HG03442 (cell line): ENCODE measurements around the gene TEX2.
"Not testable (repeated sequence)": the region's sequence is repeated elsewhere in the genome, so short reads cannot be mapped to it uniquely, and the experiment has no call there.

Experiments used
- ATAC-seq: cut with Tn5 transposase; IDR thresholded peaks from one replicate; pipeline ENCODE4 v1.9.1; 2021; ENCODE audit warnings: mild to moderate bottlenecking, moderate library complexity; ENCODE audit not compliant: unreplicated experiment

Gene TEX2

DNA sequence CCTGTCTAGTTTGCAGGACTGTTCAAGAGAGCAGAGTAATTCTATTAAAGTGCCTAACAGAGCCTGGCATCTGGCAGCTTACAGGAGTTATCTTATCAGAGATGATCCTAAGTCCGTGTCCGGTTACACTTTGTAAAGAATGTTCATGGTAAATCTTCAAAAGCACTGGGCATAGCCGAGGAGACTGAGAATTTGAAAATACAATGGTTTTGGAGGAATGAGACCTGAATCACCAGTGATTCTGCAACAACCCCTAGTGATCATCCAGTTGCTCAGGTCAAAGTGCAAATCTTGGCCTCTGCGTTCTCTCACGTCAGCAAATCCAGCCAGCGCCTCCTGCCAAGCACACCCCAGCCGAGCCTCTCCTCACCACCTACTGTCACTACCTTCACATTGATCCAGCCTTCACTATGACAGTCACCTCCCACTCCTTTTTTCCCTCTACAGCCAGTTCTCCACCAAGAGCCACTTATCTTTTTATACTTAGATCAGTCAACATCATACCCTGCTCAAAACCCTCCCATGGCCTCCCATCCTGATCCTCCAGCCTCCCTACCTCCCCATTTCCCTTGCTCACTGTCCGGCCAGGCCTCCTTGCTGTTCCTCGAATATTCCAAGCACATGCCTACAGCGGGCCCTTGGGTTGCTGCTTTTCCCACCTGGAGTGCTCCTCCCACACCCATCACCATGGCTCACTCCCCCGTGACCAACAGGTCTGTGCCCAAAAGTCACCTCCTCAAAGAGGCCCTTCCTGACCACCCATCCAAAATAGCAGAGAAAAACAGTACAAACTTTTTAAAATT lies 75.8 kb downstream of the TEX2 start:
- no peak for ATAC-seq

DNA sequence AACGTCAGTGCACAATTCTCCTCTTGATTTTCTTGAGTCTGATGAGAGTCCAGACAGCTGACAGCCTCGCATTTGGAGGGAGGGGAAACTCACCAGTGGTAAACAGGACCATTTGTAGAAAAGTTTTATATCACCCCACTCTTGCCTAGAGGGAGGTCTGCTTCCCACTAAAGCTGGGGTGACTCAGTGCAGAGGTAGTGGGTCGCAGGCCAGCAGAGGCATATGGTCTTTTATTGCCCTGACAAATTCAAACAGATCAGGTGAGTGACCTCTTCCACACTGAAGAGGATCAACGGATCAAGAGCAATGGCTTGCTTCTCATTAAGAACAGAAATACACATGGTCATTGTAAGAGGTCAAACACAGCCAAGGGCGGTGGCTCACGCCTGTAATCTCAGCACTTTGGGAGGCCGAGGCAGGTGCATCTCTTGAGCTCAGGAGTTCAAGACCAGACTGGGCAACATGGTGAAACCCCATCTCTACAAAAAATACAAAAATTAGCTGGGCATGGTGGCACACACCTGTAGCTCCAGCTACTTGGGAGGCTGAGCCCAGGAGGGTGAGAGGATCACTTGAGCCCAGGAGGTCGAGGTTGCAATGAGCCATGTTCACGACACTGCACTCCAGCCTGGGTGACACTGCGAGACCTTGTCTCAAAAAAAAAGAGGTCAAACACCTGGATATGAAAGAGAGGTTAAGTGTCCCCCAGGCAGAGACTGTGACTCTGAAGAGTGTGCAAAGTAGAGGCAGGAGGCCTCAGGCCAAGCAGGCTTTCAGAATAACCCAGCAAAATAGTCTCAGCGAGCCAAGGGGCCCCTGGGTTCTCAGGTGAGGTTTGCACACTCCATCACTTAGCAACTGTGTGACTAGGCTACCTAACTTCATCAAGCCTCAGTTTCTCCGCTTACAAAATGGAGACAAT lies 76.6 kb downstream of the TEX2 start:
- ATAC-seq: no peak

DNA sequence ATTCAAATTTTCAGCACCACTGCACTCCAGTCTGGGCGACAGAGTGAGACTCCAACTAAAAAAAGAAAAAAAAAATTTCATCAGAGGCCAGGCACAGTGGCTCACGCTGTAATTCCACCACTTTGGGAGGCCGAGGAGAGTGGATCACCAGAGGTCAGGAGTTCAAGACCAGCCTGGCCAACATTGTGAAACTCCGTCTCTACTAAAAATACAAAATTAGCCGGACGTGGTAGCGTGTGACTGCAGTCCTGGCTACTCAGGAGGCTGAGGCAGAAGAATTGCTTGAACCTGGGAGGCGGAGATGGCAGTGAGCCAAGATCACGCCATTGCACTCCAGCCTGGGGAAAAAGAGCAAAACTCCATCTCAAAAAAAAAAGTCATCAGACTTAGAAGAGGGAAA lies 77.5 kb downstream of the TEX2 start:
- not testable (repeated sequence) for ATAC-seq

DNA sequence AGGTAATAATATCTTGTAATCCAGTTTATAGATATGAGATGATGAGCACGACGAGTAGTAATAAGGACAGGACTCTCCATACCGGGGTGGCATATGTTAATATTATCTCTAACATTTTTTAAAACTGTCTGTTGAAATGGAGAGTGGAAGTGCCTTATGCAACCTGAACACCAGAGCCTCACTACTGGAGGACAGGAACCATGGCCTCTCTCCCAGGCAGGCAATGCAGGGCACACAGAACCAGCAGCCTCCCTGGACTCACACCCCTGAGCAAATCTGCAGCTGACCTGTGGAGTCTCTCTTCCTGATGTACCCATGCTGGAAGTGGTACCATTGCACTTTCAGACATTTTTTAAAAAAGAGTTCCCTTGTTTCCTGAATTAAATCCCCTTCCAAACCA lies 78.0 kb downstream of the TEX2 start:
- no peak for ATAC-seq

DNA sequence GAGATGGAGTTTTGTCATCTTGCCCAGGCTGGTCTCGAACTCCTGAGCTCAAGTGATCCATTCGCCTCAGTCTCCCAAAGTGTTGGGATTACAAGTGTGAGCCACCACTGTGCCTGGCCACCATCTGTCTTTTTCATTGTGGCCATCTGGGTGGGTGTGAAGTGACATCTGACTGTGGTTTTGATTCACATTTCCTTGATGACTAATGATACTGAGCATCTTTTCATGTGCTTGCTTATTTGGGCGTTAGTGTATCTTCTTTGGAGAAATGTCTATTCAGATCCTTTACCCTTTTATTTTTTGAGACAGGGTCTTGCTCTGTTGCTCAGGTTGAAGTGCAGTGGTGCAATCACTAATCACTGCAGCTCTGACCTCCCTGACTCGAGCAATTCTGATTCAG lies 79.2 kb downstream of the TEX2 start:
- ATAC-seq: no peak

DNA sequence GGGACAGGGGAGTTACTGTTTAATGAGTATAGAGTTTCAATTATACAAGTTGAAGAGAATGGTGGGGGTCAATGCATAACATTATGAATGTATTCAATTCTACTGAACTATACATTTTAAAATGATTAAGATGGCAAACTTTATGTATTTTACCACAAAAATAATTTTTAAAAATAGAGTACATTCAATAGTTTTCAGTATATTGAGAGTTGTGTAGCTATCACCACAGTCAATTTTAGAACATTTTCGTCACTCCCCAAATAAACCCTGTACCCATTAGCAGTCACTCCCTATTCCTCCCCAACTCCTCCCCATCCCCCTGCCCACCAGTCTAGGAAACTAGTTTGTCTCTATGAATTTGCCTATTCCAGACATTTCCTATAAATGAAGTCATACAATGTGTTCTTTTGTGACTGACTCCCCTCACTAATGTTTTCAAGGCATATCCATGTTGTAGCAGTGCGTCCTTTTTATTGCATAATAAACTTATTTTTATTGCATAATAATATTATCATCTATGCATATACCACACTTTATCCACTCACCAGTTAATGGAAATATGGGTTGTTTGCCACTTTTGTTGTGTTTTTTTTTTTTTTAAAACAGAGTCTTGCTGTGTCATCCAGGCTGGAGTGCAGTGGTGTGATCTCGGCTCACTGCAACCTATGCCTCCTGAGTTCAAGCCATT lies 80.6 kb downstream of the TEX2 start:
- no peak for ATAC-seq

DNA sequence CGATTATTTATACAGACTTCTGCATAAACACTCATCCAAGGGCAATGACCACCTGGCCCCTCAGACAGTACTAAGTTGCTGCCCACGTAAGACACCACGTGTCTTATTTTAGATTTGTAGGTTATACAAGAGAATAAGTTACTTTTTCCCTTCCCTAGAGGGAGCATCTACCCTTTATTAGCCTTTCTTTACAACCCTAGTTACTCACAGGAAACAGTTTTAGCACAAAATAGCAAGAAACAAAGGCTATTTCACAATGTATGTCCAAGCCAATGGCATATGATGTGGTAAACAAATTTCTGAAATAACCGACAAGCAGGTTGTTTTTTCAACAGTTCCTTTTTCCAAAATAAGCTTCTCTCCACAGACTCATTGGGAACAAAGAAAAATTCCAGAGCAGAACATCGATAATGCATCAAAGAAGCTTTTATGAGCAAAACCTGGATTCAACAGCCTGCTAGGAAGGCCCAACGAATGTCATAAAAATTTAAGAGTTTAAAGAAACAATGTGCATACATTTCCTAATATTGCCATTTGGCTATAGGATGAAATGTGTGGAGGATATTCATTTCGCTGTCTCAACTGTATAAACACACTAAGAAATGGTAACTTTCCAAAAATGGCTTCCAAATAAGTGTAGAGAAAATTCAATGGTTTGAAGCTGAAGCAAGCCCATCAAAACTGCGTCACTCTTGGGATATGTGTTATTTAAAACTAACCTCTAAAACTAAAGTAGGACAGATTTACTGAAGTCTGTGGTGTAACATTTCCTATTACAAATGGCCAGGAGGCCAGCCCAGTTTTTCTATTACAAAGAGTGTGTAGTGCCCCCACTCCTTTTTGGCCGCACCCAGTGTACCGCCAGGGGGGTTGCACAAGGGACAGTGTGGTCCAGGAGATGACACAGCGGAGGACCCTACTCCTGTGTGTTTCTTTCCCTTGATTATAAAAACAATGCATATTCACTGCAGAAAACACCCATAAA lies 82.7 kb downstream of the TEX2 start:
- no peak for ATAC-seq

DNA sequence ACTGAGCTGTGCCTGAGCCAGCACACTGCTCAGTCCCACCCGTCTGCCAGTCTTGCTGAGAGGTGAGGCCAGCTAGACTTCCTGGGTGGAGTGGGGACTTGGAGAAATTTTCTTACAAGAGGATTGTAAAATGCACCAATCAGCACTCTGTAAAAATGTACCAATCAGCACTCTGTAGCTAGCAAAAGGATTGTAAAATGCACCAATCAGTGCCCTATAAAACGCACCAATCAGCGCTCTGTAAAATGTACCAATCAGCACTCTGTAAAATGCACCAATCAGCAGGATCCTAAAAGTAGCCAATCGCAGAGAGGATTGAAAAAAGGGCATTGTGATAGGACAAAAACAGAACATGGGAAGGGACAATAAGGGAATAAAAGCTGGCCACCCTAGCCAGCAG lies 84.0 kb downstream of the TEX2 start:
- ATAC-seq: not testable (repeated sequence)

DNA sequence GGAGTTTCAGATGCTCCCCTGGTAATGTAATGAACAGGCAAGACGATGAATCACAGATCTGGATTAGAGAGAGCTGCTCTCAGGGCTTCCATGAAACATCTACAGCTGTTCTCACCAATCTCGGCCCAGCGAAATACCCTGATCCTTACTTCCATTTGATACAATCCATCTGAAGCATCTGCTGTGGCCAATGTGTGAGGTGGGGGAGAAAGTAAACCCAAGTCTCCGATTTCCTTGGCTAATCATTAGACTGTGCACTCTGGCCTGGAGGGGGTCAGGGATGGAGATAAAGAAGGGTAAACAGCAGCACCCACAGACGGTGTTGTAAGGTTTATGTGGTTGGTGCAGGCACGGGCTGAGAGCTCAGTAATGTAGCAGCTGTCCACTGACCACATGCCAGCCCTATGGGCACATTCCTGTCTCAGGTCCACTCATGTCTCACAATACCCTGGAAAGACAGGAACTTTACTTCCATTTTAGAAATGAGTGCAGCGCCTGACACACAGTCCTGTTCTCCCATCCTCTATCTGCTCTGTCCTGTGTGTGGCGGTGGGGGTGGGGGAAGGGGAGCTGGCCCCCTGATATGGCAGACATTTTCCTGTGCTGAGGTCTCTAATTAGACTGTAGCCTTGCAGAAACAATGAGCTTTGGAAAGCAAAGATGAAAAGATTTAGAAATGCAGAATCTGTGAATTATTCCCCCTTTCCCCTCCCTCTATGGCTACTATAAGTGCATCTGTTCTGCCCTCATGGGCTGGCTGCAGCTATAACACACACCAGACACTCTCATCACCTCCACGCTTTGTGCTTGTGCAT lies 84.8 kb downstream of the TEX2 start:
- no peak for ATAC-seq

DNA sequence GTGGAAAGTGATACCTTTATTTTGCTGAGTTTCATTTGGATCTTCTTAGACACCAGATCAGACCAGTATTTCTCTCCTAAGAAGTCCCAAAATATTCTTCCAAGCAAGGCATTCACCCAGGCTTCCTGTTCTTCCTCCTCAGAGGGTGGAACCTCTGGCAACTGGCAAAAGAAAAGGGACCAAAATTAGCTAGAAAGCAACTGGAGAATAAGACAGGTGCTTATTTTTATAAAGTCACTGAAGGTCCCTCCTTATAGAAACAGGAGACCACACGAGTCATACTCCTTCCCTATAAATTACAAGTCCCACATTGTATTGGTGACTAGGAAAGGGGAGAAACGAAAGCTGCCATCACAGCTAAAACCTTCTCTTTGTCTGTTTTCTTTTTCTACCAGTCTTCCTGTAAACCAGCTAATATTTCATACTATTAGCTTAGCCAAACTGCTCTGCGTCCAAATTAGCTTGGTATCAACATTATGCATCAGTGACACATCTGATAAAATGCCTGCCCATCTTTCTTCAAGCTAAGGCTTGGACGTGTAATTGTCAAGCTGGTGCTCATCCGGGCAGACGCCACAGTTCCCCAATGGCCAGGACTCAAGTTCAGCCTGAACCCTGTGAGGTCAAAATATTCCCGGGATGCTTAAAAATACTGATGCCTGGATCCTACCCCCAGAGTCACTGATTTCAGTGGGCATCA lies 85.6 kb downstream of the TEX2 start:
- ATAC-seq: no peak

DNA sequence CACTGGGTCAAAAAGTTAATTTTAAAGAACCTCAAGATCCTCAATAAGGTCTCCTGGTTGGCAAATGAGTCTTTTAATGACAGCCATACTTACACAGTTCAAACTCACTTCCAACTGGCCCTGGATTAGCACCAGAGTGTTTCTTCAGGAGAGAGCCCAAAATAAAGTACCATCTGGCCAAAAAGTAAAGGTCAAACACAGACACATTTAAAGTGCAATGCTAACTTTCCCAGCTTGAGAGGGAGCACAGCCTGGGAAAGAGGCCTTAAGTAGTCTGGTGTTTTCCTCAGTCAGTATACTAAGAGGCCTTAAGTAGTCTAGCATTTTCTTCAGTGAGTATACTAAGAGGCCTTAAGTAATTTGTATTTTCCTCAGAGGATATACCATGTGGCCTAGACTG lies 86.5 kb downstream of the TEX2 start:
- no peak for ATAC-seq

DNA sequence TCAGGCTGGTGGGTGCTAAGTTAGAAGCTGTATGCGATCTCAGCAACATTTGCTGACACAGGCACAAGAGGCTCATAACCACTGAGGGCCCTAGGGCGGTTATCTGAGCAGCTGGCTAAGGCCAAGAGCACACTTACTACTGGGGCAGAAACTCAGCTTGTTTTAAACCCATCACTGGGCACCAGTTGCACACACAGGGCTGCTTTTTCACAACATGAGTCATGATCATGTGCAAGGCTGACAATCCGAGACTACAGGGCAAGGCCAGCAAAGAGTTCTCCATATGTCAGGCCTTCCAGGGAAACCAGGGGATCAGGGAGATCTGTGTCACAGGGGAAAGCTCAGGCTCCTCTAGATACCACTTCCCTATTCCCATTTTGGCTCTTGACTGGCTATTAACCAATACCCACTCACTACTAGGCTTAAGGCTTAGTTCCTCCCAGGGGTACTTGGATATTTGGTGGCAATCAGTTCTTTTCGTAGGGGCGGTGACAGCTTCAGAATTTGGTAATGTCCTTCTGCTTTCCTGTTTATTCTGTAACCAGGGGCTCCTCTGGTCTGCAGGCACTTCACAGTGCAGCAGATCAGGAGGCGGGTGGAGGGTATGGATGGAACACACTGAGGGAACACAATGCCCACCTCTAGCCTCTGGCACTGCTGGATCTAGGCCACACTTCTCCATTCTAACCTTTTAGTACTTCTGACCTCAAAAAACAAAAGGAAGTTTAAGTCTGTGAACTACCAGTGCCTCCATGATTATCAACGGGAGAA lies 88.2 kb downstream of the TEX2 start:
- ATAC-seq: no peak

DNA sequence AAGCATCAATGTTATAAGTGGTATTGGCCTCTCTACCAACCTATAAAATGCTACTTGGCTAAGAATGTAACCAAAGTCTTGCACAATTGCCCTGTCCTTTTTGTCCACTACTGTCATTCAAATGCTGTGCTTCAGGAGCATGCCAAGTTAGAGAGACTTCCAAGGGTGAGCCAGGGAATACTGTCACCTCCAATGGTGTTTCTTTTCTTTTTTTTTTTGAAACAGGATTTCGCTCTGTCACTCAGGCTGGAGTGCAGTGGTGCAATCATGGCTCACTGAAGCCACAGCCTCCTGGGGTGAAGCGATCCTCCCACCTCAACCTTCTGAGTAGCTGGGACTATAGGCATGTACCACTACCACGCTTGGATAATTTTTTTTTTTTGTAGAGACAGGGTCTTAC lies 89.4 kb downstream of the TEX2 start:
- ATAC-seq: no peak

DNA sequence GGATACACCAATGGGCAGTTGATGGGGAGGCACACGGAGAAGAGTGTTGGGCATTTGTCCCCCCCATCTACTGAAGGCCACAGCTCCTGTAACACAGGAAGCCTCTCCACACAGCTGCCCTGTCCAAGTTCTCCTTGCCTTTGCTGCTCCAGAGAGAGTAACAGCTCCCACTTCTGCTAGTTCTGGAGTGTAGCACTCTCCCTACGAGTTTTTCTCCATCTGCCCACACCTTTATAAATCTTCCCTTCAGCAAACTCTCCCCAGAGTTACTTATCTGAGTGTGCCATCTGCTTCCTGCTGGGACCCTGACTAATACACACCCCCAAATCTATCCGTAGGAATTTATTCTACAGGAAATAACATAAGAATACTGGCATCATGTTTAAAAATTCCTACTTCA lies 90.5 kb downstream of the TEX2 start:
- no peak for ATAC-seq

DNA sequence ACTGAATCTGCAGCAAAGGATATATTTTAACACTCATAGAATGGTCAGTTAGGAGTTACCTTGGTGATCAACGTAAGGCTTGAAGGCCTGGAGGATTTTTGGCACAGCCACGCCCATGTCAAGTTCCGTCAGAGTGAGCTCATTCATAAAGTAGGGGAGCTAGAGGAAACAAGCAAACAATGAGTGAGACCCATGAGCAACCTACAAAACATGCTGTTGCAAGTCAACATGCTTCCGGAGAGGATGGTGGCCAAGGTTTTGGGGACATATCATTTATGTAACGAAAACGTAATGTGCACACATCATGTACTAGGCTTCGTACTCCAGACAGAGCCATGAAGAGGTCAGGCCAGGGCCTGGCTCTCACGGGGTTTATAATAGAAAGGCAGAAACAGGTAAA lies 92.0 kb downstream of the TEX2 start:
- ATAC-seq: no peak

DNA sequence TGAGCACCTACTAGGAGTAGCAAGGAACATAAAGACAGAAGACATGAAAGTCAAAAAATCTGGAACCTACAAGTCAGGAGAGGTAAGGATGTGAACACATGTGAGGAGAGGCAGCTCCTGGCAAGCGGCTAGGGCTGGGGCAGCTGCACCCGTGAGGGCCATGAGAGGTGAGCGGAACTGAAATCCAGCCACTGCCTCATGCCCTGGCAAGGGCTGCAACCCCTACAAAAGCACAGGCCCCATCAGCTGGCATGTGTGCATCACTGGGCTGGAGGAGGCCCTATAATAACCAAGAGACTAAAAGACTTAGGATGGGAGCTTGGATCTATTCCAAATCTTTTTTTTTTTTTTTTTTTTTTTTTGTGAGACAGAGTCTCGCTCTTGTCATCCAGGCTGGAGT lies 92.8 kb downstream of the TEX2 start:
- ATAC-seq: no peak

DNA sequence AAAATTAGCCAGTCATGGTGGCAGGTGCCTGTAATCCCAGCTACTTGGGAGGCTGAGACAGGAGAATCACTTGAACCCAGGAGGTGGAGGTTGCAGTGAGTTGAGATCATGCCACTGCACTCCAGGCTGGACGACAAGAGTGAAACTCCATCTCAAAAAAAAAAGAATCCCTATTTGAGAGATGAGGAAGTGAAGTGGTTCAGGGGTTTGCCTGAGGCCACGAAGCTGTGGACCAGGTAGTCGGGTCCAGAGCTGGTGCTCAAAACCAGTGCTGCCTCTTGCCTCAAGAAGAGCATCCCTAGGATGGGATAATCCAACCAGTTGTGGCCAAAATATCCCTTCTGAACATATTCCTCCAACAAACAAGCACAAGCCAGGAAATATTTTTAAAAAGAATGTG lies 95.4 kb downstream of the TEX2 start:
- not testable (repeated sequence) for ATAC-seq

DNA sequence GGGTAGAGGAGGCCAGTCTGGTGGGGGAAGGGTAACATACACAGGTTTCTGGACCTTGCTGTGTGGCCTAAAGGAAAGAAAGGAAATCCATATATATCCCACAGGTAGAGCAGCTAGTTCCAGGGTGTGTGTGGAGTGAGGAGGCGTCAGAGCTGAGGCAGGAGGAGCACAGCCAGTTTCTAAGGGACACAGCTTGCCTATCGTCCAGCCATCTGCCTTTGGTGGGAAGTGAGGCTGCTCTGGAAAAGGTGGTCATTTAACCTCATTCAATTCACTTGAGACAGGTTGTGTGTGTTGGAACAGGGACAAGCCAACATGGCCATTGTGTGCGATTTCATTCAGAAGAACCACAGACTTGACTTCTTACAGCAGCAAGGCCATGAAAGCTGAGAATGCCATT lies 96.2 kb downstream of the TEX2 start:
- no peak for ATAC-seq
